GM21619 (cell line): Measurements from ENCODE around the gene GANAB.
"Not testable (repeated sequence)": the region's sequence is repeated elsewhere in the genome, so short reads cannot be mapped to it uniquely, and the experiment has no call there.

Experiments used
- ATAC-seq: cut with Tn5 transposase; IDR thresholded peaks from one replicate; pipeline ENCODE4 v1.9.1; 2021; ENCODE audit not compliant: unreplicated experiment

The GANAB gene

GRCh38 chr11:62601372-62602140, 44.9 kb downstream of the GANAB start, which contains the start of gene MTA2:
Gene MTA2, minus strand, starts transcription at chr11:62601865. Its CDS starts 415 bp downstream, at chr11:62601450.
- peak; percentile 72 for ATAC-seq

- no peak for ATAC-seq
These were observed 45.4 kb downstream of the GANAB start for GRCh38 chr11:62601122-62601371.

- ATAC-seq = no peak
These were observed 45.9 kb downstream of the GANAB start for GRCh38 chr11:62600367-62601121.

GRCh38 chr11:62599901-62600300, 46.5 kb downstream of the GANAB start:
- no peak for ATAC-seq

- peak; percentile 49 for ATAC-seq
These were observed 47.2 kb downstream of the GANAB start for GRCh38 chr11:62599069-62599696.

GRCh38 chr11:62595124-62595523, 51.3 kb downstream of the GANAB start:
- no peak for ATAC-seq

GRCh38 chr11:62593434-62594044, 52.9 kb downstream of the GANAB start:
- no peak for ATAC-seq

GRCh38 chr11:62592989-62593421, 53.4 kb downstream of the GANAB start:
- no peak for ATAC-seq

- no peak for ATAC-seq
These were observed 54.1 kb downstream of the GANAB start for GRCh38 chr11:62592146-62592815.

GRCh38 chr11:62591448-62592145, 54.8 kb downstream of the GANAB start, which contains the start of gene TUT1:
Gene TUT1, minus strand, starts transcription at chr11:62591523. Its CDS starts 38 bp downstream, at chr11:62591485.
- ATAC-seq = peak; percentile 86

GRCh38 chr11:62588966-62589637, 57.3 kb downstream of the GANAB start:
- no peak for ATAC-seq

- ATAC-seq = not testable (repeated sequence)
These were observed 61.1 kb downstream of the GANAB start for GRCh38 chr11:62585356-62585755.

- ATAC-seq = not testable (repeated sequence)
These were observed 64.7 kb downstream of the GANAB start for GRCh38 chr11:62581735-62582134.

GRCh38 chr11:62580959-62581715, 65.3 kb downstream of the GANAB start:
- no peak for ATAC-seq

- ATAC-seq = no peak
These were observed 67.2 kb downstream of the GANAB start for GRCh38 chr11:62579252-62579651.

GRCh38 chr11:62578541-62578940, 67.9 kb downstream of the GANAB start:
- ATAC-seq = no peak

- ATAC-seq = no peak
These were observed 69.2 kb downstream of the GANAB start for GRCh38 chr11:62577046-62577714.

- no peak for ATAC-seq
These were observed 70.6 kb downstream of the GANAB start for GRCh38 chr11:62575837-62576236.
